OCI-LY3 (cell line): ENCODE data around the gene BAZ2A.

ENCODE experiments used
- EZH2phosphoT487 ChIP-seq: fragments of 200-600 bp; shearing (Covaris generic); IDR thresholded peaks from 2 replicates; pipeline ENCODE4 v1.6.1; 2018; ENCODE audit warnings: antibody characterized with exemption, mixed run types, low read depth
- TF ChIP-seq, protein P1 (sequence below): fragments of 200-600, 300-600 bp; sonication (generic); IDR thresholded peaks from 2 replicates; pipeline ENCODE4 v1.5.1; 2014; ENCODE audit warnings: antibody characterized with exemption, low read length, low read depth

DNA sequence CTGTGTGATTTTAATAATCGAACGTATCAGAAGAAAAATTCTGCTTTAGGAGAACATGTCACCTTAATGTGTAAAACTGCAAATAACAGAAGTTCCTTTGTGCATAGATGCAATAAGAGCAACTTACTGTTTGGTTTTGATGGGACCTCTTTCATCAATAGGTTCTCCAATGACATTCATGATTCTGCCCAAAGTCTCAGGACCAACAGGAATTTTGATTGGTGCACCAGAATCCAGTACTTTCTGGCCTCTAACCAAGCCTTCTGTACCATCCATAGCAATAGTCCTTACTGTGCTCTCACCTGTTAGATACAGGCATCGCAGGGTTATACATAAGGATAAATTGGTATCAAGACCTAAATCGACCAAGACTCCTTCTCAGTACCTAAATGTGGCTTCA lies 14.5 kb upstream of the BAZ2A start:
- TF ChIP-seq, protein P1, sequence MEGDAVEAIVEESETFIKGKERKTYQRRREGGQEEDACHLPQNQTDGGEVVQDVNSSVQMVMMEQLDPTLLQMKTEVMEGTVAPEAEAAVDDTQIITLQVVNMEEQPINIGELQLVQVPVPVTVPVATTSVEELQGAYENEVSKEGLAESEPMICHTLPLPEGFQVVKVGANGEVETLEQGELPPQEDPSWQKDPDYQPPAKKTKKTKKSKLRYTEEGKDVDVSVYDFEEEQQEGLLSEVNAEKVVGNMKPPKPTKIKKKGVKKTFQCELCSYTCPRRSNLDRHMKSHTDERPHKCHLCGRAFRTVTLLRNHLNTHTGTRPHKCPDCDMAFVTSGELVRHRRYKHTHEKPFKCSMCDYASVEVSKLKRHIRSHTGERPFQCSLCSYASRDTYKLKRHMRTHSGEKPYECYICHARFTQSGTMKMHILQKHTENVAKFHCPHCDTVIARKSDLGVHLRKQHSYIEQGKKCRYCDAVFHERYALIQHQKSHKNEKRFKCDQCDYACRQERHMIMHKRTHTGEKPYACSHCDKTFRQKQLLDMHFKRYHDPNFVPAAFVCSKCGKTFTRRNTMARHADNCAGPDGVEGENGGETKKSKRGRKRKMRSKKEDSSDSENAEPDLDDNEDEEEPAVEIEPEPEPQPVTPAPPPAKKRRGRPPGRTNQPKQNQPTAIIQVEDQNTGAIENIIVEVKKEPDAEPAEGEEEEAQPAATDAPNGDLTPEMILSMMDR, result no peak
- no peak for TF ChIP-seq EZH2phosphoT487
